ENCODE data around the gene CDON. TPM values are rescaled to one million over a fixed set of nuclear protein-coding genes. Genes with fewer than 3 reads are reported as not detected.
A peak's percentile ranks its signal among the peaks of the same experiment; 100 is the strongest.

Gene CDON
- total RNA-seq, 1 experiment from 2014 or later: 34.1 TPM

- TF ChIP-seq AFF4 (CRISPR knock-in tag; IDR thresholded peaks at IDR 0.05; ENCODE audit: borderline replicate concordance) (no peak), ZNF512 (CRISPR knock-in tag; IDR thresholded peaks at IDR 0.05; ENCODE audit: borderline replicate concordance) (no peak)
- TF ChIP-seq, protein P1, sequence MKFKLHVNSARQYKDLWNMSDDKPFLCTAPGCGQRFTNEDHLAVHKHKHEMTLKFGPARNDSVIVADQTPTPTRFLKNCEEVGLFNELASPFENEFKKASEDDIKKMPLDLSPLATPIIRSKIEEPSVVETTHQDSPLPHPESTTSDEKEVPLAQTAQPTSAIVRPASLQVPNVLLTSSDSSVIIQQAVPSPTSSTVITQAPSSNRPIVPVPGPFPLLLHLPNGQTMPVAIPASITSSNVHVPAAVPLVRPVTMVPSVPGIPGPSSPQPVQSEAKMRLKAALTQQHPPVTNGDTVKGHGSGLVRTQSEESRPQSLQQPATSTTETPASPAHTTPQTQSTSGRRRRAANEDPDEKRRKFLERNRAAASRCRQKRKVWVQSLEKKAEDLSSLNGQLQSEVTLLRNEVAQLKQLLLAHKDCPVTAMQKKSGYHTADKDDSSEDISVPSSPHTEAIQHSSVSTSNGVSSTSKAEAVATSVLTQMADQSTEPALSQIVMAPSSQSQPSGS (CRISPR knock-in tag; IDR thresholded peaks at IDR 0.05; ENCODE audit: borderline replicate concordance, low read depth): no peak
- CTCF ChIA-PET: interaction anchor here (0.5 to 2.8 kb wide), 3 partner anchors 11 to 294 kb away, joined by 4 to 9 read pairs (median 4); no protein-coding TSS in a partner anchor
- peaks cover 18% of the 10 kb centered on the region for H3K4me1 Mint-ChIP-seq
- H3K27me3 Mint-ChIP-seq (ENCODE audit: low read depth): no peaks in the 10 kb centered on the region; the same call in 1 of the 2 replicates
- H3K9me3 Mint-ChIP-seq: no peaks in the 10 kb centered on the region
- no peaks in the 10 kb centered on the region for H3K36me3 Mint-ChIP-seq
- H3K4me3 Mint-ChIP-seq: no peak overlapping the region
- no peak overlapping the region; the same call in 1 of the 2 replicates for H3K27ac Mint-ChIP-seq
- DNase-seq (ENCODE audit: low spot score): no peak
- no peak for ATAC-seq
- POLR2A ChIA-PET: interaction anchor here (1.2 kb wide), 1 partner anchor 249 kb away, joined by 3 read pairs; no protein-coding TSS in a partner anchor
Measured at GRCh38 chr11:125945011-125945796, 117.5 kb downstream of the CDON start.

DNA sequence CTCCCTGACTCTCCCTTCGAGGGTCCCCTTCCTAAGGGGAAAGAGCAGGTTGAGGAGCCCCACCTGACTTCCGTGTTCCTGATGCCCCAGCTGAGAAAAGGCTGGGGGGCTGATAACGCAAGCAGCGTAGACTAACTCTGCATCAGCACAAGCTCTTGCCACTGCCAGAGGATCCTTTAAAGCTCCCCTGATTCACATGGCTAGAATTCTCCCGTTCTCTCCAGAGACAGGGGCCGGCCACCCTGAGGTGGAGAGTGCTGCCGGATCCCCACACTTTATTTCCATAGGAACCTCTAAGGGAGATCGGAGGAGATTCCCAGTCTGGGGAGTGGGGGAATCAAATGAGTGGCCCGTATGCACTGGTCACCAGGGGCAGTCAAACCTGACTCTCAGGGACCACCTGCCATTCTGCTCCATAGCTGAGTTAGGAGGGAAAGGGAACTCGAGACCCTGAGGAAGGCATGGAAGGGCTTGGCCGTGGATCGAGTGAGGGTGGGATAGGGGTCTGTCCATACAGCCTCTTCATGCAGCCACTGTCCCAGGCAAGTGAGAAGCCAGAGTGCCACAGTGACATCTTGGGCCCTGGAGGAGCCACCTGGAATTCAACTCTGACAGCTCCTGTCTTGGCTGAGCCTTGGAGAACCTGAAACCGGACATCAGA lies 118.2 kb downstream of the CDON start:
- H3K36me3 Mint-ChIP-seq: no peaks in the 10 kb centered on the region
- no peak for TF ChIP-seq HMGA2 (CRISPR knock-in tag; IDR thresholded peaks at IDR 0.05)
- no peak for TF ChIP-seq ZSCAN18 (CRISPR knock-in tag; IDR thresholded peaks at IDR 0.05)
- no peak for TF ChIP-seq E2F1 (CRISPR knock-in tag; IDR thresholded peaks at IDR 0.05)
- no peak for TF ChIP-seq AR (CRISPR knock-in tag; IDR thresholded peaks at IDR 0.05)
- TF ChIP-seq FOXK1 (CRISPR knock-in tag; IDR thresholded peaks at IDR 0.05): no peak
- no peak for TF ChIP-seq E2F5 (CRISPR knock-in tag; IDR thresholded peaks at IDR 0.05)
- TF ChIP-seq SP1 (CRISPR knock-in tag; conservative IDR thresholded peaks at IDR 0.05): no peak
- TF ChIP-seq, protein P2, sequence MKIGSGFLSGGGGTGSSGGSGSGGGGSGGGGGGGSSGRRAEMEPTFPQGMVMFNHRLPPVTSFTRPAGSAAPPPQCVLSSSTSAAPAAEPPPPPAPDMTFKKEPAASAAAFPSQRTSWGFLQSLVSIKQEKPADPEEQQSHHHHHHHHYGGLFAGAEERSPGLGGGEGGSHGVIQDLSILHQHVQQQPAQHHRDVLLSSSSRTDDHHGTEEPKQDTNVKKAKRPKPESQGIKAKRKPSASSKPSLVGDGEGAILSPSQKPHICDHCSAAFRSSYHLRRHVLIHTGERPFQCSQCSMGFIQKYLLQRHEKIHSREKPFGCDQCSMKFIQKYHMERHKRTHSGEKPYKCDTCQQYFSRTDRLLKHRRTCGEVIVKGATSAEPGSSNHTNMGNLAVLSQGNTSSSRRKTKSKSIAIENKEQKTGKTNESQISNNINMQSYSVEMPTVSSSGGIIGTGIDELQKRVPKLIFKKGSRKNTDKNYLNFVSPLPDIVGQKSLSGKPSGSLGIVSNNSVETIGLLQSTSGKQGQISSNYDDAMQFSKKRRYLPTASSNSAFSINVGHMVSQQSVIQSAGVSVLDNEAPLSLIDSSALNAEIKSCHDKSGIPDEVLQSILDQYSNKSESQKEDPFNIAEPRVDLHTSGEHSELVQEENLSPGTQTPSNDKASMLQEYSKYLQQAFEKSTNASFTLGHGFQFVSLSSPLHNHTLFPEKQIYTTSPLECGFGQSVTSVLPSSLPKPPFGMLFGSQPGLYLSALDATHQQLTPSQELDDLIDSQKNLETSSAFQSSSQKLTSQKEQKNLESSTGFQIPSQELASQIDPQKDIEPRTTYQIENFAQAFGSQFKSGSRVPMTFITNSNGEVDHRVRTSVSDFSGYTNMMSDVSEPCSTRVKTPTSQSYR (CRISPR knock-in tag; IDR thresholded peaks at IDR 0.05): no peak
- H3K27me3 Mint-ChIP-seq (ENCODE audit: low read depth): no peaks in the 10 kb centered on the region; the same call in 1 of the 2 replicates
- ChIA-PET POLR2A (interaction anchor here (1.2 kb wide), 1 partner anchor 249 kb away, joined by 3 read pairs; no protein-coding TSS in a partner anchor), CTCF (interaction anchor here (1.1 to 2.8 kb wide), 2 partner anchors 12 to 117 kb away, joined by 4 to 9 read pairs; no protein-coding TSS in a partner anchor)
- H3K4me1 Mint-ChIP-seq: peaks cover 18% of the 10 kb centered on the region
- peak overlapping the region; percentile 34; the same call in 1 of the 2 replicates for H3K27ac Mint-ChIP-seq
- H3K9me3 Mint-ChIP-seq: no peaks in the 10 kb centered on the region
- ATAC-seq (no peak), DNase-seq (ENCODE audit: low spot score) (no peak)
- no peak overlapping the region for H3K4me3 Mint-ChIP-seq
